Prostate gland (tissue), 2 donors: ENCODE measurements around the gene TAT.
A peak's percentile ranks its signal among the peaks of the same experiment; 100 is the strongest.

Source experiments
- POLR2A ChIP-seq: fragments of 450-650 bp; IDR thresholded peaks from one replicate; pipeline ENCODE4 v1.6.1; 2016; ENCODE audit warnings: antibody characterized with exemption, mild to moderate bottlenecking
- POLR2AphosphoS5 ChIP-seq: sonication (generic); formaldehyde crosslinking; IDR thresholded peaks from one replicate; pipeline ENCODE4 v1.6.1; 2017; ENCODE audit warnings: antibody characterized with exemption
- TF ChIP-seq, protein P1 (sequence below), 4 experiments: fragments of 200-600 bp in 2 of 4; fragments of 450-650 bp in 2 of 4; sonication (generic) in 2 of 4; IDR thresholded peaks; 1 replicate in 3 of 4; 2 replicates in 1 of 4; pipeline ENCODE4 v1.5.1; 2016 to 2019; ENCODE audit warnings: antibody characterized with exemption in 4 of 4, mild to moderate bottlenecking in 2 of 4, moderate library complexity in 2 of 4

DNA sequence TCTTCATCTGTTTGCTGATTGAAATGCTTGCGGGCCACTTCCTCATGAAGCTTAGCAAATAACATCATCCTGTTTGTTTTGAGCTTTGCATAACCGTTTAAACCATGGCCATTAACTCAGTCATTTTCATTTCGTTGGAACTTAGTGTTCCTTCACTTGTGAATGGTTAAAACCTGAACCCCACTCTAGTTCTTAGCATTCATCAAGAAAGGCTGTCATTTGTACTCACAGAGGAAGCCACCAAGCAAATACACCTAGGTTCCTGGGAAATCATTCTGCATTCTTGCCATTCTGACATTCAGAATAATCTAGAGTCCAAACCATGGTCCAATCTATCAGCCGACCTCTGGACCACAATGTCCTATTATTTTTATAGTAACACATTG lies 8.4 kb upstream of the TAT start:
- TF ChIP-seq POLR2A (no peak), POLR2AphosphoS5 (peak; percentile 54)
- TF ChIP-seq, protein P1, sequence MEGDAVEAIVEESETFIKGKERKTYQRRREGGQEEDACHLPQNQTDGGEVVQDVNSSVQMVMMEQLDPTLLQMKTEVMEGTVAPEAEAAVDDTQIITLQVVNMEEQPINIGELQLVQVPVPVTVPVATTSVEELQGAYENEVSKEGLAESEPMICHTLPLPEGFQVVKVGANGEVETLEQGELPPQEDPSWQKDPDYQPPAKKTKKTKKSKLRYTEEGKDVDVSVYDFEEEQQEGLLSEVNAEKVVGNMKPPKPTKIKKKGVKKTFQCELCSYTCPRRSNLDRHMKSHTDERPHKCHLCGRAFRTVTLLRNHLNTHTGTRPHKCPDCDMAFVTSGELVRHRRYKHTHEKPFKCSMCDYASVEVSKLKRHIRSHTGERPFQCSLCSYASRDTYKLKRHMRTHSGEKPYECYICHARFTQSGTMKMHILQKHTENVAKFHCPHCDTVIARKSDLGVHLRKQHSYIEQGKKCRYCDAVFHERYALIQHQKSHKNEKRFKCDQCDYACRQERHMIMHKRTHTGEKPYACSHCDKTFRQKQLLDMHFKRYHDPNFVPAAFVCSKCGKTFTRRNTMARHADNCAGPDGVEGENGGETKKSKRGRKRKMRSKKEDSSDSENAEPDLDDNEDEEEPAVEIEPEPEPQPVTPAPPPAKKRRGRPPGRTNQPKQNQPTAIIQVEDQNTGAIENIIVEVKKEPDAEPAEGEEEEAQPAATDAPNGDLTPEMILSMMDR (IDR thresholded peaks at IDR 0.05) = no peak
